Measurements from ENCODE around the gene SHC2. TPM values are rescaled to one million over a fixed set of nuclear protein-coding genes. Genes with fewer than 3 reads are reported as not detected.

Gene SHC2
- total and polyA plus RNA-seq, 2 of the 13 experiments (the other 11 are each of a cell fraction or from before 2014, with no cell fraction given): 9.0 to 18.3 TPM

- TF ChIP-seq, protein P1, sequence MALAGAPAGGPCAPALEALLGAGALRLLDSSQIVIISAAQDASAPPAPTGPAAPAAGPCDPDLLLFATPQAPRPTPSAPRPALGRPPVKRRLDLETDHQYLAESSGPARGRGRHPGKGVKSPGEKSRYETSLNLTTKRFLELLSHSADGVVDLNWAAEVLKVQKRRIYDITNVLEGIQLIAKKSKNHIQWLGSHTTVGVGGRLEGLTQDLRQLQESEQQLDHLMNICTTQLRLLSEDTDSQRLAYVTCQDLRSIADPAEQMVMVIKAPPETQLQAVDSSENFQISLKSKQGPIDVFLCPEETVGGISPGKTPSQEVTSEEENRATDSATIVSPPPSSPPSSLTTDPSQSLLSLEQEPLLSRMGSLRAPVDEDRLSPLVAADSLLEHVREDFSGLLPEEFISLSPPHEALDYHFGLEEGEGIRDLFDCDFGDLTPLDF (CRISPR knock-in tag; IDR thresholded peaks at IDR 0.05): no peak
- no peak for TF ChIP-seq AGO1 (IDR thresholded peaks at IDR 0.05; ENCODE audit: low read depth, low read length, poor library complexity, severe bottlenecking)
- TF ChIP-seq POLR2AphosphoS5 (IDR thresholded peaks at IDR 0.05; ENCODE audit: low read depth, low read length): no peak
- TF ChIP-seq, protein P2, sequence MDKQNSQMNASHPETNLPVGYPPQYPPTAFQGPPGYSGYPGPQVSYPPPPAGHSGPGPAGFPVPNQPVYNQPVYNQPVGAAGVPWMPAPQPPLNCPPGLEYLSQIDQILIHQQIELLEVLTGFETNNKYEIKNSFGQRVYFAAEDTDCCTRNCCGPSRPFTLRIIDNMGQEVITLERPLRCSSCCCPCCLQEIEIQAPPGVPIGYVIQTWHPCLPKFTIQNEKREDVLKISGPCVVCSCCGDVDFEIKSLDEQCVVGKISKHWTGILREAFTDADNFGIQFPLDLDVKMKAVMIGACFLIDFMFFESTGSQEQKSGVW (CRISPR knock-in tag; IDR thresholded peaks at IDR 0.05; ENCODE audit: borderline replicate concordance): no peak
- TF ChIP-seq ZSCAN25 (CRISPR knock-in tag; IDR thresholded peaks at IDR 0.05): no peak
- TF ChIP-seq HES4 (CRISPR knock-in tag; IDR thresholded peaks at IDR 0.05; ENCODE audit: borderline replicate concordance): no peak
These were observed 36.2 kb upstream of the SHC2 start (continued) for GRCh38 chr19:496986-497385.

- BruUV-seq (replicated peaks): no TSS peak
- Histone ChIP-seq H3K4me3 (replicated peaks in 1 of 3; ENCODE audit: insufficient read depth in 1 of 3, low read depth in 2 of 3, low read length in 3 of 3) (peak within 1 kb of the TSS in 2 of 3 experiments; percentile 55 to 78; a peak in 3 of 6 replicates), H3K27me3 (ENCODE audit: control insufficient read depth in 1 of 2, insufficient read depth in 2 of 2, low read length in 2 of 2) (peaks cover 0 to 4% of the 10 kb centered on the region in 2 experiments; a peak in 2 of 5 replicates), H3K9ac (ENCODE audit: insufficient read depth, low read depth, low read length) (no peak within 1 kb of the TSS), H3K9me3 (ENCODE audit: low read length) (no peaks in the 10 kb centered on the region), H3K27ac (ENCODE audit: extremely low read length, insufficient read depth, low read length) (no peak within 1 kb of the TSS), H3K79me2 (ENCODE audit: insufficient read depth, low read length) (no peaks in the 10 kb centered on the region), H3K4me2 (ENCODE audit: low read depth, low read length) (peak within 1 kb of the TSS; percentile 55; the same call in 1 of the 2 replicates), H4K20me1 (ENCODE audit: insufficient read depth, low read length) (no peaks in the 10 kb centered on the region), H3K36me3 (replicated peaks in 1 of 2; ENCODE audit: control insufficient read depth in 1 of 2, insufficient read depth in 2 of 2, low read length in 2 of 2) (no peaks in the 10 kb centered on the region), H2AFZ (ENCODE audit: low read length) (no peak within 1 kb of the TSS), H3K4me1 (ENCODE audit: insufficient read depth, low read length) (peaks cover 45% of the 10 kb centered on the region)
- ATAC-seq (no peak), DNase-seq (ENCODE audit: low spot score) (no peak), FAIRE-seq (no peak)
- in situ Hi-C loops (cut with HindIII; ENCODE audit: extremely low pct_ligation_motif_present, low pct_unique_long_range_greater_than_20kb) (no loop called here), intact Hi-C loops (cut with micrococcal nuclease; ENCODE audit: unreplicated experiment) (no loop called here)
- POLR2A ChIA-PET: interaction anchor here (2.6 kb wide), 1 partner anchor 10 kb away, joined by 23 read pairs; no protein-coding TSS in a partner anchor
- CTCF ChIA-PET (ENCODE audit: low intra/inter-chr PET ratio, low total read pairs): interaction anchor here (0.8 to 1.5 kb wide), 3 partner anchors 10 to 14 kb away, joined by 3 to 5 read pairs (median 5); partner anchors contain the start of gene TPGS1
- TF ChIP-seq ZNF674 (CRISPR knock-in tag; IDR thresholded peaks at IDR 0.05; ENCODE audit: low read depth): no peak
- no peak for TF ChIP-seq MLX (CRISPR knock-in tag; IDR thresholded peaks at IDR 0.05)
- no peak for TF ChIP-seq ZNF773 (CRISPR knock-in tag; IDR thresholded peaks at IDR 0.05; ENCODE audit: borderline replicate concordance)
- no peak for TF ChIP-seq RBAK (CRISPR knock-in tag; IDR thresholded peaks at IDR 0.05)
- TF ChIP-seq FOXC1 (CRISPR knock-in tag; IDR thresholded peaks at IDR 0.05; ENCODE audit: borderline replicate concordance): no peak
- TF ChIP-seq SUZ12 (IDR thresholded peaks at IDR 0.05; ENCODE audit: low read depth, low read length): no peak
- TF ChIP-seq SALL1 (CRISPR knock-in tag; IDR thresholded peaks at IDR 0.05): no peak
- TF ChIP-seq MAX (IDR thresholded peaks at IDR 0.05): no peak
- no peak for TF ChIP-seq ZNF713 (CRISPR knock-in tag; IDR thresholded peaks at IDR 0.05)
- no peak for TF ChIP-seq BCL3 (CRISPR knock-in tag; IDR thresholded peaks at IDR 0.05)
- no peak for TF ChIP-seq WIZ (CRISPR knock-in tag; IDR thresholded peaks at IDR 0.05)
- 36% methylated on average over 31 of the region's 33 CpGs for WGBS (ENCODE audit: low lambda C conversion rate)
These were observed 35.4 kb upstream of the SHC2 start, which contains the start of gene MADCAM1 for GRCh38 chr19:496112-496665. Gene MADCAM1 (plus strand): TSS chr19:496486. CDS start chr19:496500, 14 bp downstream.
